Nephron progenitor cell (in vitro differentiated cells): Measurements from ENCODE around the gene GPRC5C.

Experiments
- DNase-seq: peaks from one replicate; pipeline ENCODE4 v3.0.0; 2021
- H3K27ac Mint-ChIP-seq: 2 replicates; pipeline ENCODE4 v1.8.0; 2021; ENCODE audit warnings: mild to moderate bottlenecking, moderate library complexity, mixed read lengths
- H3K27me3 Mint-ChIP-seq: 2 replicates; pipeline ENCODE4 v1.8.0; 2021; ENCODE audit warnings: mild to moderate bottlenecking, low read depth, mixed read lengths; ENCODE audit not compliant: poor library complexity
- H3K36me3 Mint-ChIP-seq: 2 replicates; pipeline ENCODE4 v1.8.0; 2021; ENCODE audit warnings: low read depth, mixed read lengths
- H3K4me1 Mint-ChIP-seq: 2 replicates; pipeline ENCODE4 v1.8.0; 2021; ENCODE audit warnings: mixed read lengths
- H3K4me3 Mint-ChIP-seq: 2 replicates; pipeline ENCODE4 v1.8.0; 2021; ENCODE audit warnings: mild to moderate bottlenecking, moderate library complexity, mixed read lengths
- H3K9me3 Mint-ChIP-seq: 2 replicates; pipeline ENCODE4 v1.8.0; 2021; ENCODE audit warnings: mild to moderate bottlenecking, moderate library complexity, mixed read lengths
- CTCF ChIP-seq: fragments of 200-600 bp; sonication (generic); IDR thresholded peaks from 2 replicates; pipeline ENCODE4 v1.5.0; 2021; ENCODE audit warnings: antibody characterized with exemption

The GPRC5C gene

GRCh38 chr17:74431568-74432423, at the start of gene GPRC5C:
TSS of gene GPRC5C (plus strand) at chr17:74432088. CDS start at chr17:74439777, 7,689 bp downstream.
- H3K9me3 Mint-ChIP-seq, result peaks cover 4% of the 10 kb centered on the region
- peaks cover 69% of the 10 kb centered on the region for H3K4me1 Mint-ChIP-seq
- peak within 1 kb of the TSS; percentile 91 for H3K4me3 Mint-ChIP-seq
- TF ChIP-seq CTCF, result no peak
- peaks cover 6% of the 10 kb centered on the region for H3K27me3 Mint-ChIP-seq
- peak; percentile 77 for DNase-seq
- H3K27ac Mint-ChIP-seq, result peak within 1 kb of the TSS; percentile 97
- H3K36me3 Mint-ChIP-seq, result peaks cover 18% of the 10 kb centered on the region

GRCh38 chr17:74383141-74383540, 48.7 kb upstream of the GPRC5C start:
- H3K4me3 Mint-ChIP-seq, result no peak overlapping the region
- no peak for TF ChIP-seq CTCF
- H3K9me3 Mint-ChIP-seq, result no peaks in the 10 kb centered on the region
- H3K27me3 Mint-ChIP-seq, result peaks cover 18% of the 10 kb centered on the region
- no peak for DNase-seq
- no peak overlapping the region for H3K27ac Mint-ChIP-seq
- peaks cover 22% of the 10 kb centered on the region for H3K4me1 Mint-ChIP-seq
- no peaks in the 10 kb centered on the region for H3K36me3 Mint-ChIP-seq

DNA sequence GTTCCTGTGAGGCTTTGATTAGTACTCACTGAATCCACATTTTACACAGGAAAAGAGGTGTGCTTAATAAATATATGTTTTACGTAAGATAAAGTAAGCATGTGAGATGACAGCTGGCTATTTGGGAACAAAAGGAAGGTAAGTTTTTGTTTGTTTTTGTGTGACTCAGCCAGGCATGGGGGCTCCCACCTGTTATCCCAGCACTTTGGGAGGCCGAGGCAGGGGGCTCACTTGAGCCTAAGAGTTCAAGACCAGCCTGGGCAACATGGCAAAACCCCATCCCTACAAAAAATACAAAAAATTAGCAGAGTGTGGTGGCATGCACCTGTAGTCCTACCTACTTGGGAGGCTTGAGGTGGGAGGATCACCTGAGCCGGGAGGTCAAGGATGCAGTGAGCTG, 46.7 kb upstream of the GPRC5C start:
- no peak for DNase-seq
- peaks cover 22% of the 10 kb centered on the region for H3K27me3 Mint-ChIP-seq
- no peak overlapping the region for H3K27ac Mint-ChIP-seq
- no peaks in the 10 kb centered on the region for H3K36me3 Mint-ChIP-seq
- peaks cover 32% of the 10 kb centered on the region for H3K4me1 Mint-ChIP-seq
- no peak for TF ChIP-seq CTCF
- no peak overlapping the region for H3K4me3 Mint-ChIP-seq
- H3K9me3 Mint-ChIP-seq, result no peaks in the 10 kb centered on the region

GRCh38 chr17:74386386-74386785, 45.5 kb upstream of the GPRC5C start:
- H3K4me1 Mint-ChIP-seq, result peaks cover 27% of the 10 kb centered on the region
- peaks cover 30% of the 10 kb centered on the region for H3K27me3 Mint-ChIP-seq
- H3K4me3 Mint-ChIP-seq, result no peak overlapping the region
- H3K27ac Mint-ChIP-seq, result no peak overlapping the region
- no peak for TF ChIP-seq CTCF
- no peaks in the 10 kb centered on the region for H3K9me3 Mint-ChIP-seq
- no peak for DNase-seq
- H3K36me3 Mint-ChIP-seq, result no peaks in the 10 kb centered on the region

- Mint-ChIP-seq H3K27me3 (peaks cover 30% of the 10 kb centered on the region), H3K36me3 (no peaks in the 10 kb centered on the region), H3K9me3 (no peaks in the 10 kb centered on the region), H3K4me1 (peaks cover 34% of the 10 kb centered on the region), H3K4me3 (no peak overlapping the region), H3K27ac (no peak overlapping the region)
- TF ChIP-seq CTCF, result no peak
- no peak for DNase-seq
Observed at GRCh38 chr17:74387365-74388218, 44.3 kb upstream of the GPRC5C start.
